Kidney glomerular epithelial cell (primary cell): ENCODE results near the gene SAT2.
"Not testable (repeated sequence)": the region's sequence is repeated elsewhere in the genome, so short reads cannot be mapped to it uniquely, and the experiment has no call there.

Experiments used
- DNase-seq: peaks from one replicate; lab custom pipeline; 2025; lab: John Stamatoyannopoulos, UW

SAT2 gene

DNA sequence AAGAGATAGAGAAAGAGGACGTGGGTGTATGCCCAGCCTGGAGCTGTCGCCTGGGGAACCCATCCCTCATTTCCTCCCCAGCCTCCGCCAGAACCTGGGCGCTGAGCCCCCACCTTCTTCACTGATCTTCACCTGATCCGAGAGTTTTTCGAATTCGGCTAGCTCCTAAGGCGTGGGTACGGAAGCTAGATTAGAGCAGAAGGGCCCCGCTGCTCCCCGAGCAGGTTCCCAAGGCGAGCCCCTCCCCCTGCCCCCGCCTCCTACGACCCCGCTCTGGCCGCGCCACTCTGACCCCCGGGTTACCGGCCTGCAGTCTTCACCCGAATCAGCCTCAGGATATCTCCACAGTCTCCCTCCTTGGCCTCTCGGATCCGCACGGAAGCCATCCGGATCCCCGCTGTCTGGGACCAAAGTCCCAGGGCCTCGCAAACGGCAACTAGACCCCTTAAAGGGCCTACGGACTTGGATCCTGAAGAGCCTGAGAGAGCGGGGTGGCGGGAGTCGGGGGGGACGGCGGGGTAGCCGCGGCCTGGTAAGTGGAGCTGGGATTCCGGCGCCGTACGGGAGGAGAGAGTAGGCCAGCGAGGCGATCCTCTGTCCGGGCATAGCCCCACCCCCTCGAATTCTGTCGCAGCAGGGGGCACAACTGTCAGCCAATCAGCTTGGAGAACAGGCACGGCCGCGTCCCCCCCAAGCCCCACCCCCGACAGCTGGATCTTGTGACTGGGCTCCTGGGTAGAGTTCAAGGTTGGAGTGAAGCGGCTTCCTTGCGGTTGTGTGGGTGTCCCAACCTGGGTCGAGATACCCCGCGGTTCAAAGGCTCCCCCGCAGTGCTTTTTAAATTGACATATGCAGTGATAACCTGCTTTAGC lies at the start of gene SAT2:
Gene SAT2 (minus strand): TSS at position 572 of the 872 bp plus-strand sequence. CDS start 186 bp downstream, at position 386.
- peak; percentile 78 for DNase-seq

DNA sequence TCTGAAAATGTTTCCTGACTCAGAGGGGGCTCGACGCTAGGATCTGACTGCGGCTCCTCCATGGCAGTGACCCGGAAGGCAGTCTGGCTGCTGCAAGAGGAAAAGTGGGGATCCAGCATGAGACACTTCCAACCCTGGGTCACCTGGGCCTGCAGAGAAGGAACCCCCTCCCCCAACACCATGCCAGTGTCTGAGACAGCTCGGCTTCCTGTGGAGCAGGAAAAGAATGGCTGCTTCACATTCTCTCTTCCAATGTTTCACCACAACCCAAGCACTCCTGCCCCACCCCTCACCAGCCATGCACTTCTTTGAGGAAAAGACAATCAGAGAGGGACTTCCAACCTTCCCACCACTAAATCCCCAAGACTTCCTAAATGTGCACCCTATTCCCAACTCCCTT lies 48.9 kb upstream of the SAT2 start:
- DNase-seq, result no peak

DNA sequence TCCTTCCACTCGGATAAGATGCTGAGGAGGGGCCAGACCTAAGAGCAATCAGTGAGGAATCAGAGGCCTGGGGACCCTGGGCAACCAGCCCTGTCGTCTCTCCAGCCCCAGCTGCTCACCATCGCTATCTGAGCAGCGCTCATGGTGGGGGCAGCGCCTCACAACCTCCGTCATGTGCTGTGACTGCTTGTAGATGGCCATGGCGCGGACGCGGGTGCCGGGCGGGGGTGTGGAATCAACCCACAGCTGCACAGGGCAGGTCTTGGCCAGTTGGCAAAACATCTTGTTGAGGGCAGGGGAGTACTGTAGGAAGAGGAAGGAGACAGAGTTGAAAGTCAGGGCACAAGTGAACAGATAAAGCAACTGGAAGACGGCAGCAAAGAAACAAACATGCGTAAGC lies 47.3 kb upstream of the SAT2 start:
- no peak for DNase-seq

DNA sequence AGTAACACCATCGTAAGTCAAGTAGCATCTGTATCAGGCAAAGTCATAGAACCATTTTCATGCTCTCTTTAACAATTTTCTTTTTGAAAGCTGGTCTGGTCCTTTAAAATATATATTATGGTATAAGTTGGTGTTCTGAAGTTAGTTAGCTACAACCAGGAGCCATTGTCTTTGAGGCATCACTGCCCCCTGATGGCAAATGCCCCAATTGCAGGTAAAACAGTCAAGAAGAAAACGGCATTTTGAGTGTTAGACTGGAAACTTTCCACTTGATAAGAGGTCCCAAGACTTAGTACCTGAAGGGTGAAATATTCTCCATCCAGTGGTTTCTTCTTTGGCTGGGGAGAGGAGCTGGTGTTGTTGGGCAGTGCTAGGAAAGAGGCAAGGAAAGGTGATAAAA lies 45.6 kb upstream of the SAT2 start:
- no peak for DNase-seq

GRCh38 chr17:7668482-7668881 lies 40.9 kb upstream of the SAT2 start:
- no peak for DNase-seq

GRCh38 chr17:7667656-7668406 lies 40.2 kb upstream of the SAT2 start:
- DNase-seq, result no peak

DNA sequence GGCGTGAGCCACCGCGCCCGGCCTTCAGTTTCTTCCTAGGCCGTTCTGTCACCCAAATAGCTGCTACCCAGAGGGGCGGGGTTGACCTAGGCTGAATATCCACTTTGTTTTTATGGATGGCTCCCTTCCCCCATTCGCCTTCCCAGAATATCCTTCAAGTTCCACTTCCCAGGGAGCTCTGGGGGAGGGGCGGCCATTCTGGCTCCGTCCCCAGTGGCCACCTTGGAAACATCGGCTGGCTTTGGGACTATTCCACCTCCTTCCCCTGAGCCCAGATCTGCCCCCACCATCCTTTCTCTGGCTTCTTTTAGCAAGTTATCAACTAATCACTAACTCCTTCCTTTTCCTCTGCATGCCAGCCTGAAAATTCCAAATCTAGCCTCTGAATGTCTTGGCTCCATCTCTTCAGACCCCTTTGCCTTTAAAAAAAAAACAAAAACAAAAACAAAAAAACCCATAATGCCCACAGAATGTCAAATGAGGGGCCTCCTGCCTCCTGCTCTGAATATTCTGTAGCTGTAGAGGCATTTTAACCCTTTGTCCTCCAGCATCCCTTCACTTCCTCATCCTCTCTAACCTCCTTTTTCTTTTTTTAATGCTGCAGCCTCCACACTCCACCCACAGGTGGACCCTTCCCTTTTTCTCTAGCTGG lies 29.5 kb upstream of the SAT2 start:
- no peak for DNase-seq

DNA sequence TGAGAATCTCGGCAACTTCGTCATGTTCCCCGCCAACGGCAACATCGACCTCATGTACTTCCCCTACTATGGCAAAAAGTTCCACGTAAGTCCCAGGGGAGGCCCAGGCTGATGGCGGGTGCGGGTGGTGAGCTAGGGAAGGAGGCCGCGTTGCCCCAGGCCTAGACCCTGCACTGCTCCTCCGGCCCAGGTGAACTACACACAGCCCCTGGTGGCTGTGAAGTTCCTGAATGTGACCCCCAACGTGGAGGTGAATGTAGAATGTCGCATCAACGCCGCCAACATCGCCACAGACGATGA lies 27.9 kb upstream of the SAT2 start:
- no peak for DNase-seq

DNA sequence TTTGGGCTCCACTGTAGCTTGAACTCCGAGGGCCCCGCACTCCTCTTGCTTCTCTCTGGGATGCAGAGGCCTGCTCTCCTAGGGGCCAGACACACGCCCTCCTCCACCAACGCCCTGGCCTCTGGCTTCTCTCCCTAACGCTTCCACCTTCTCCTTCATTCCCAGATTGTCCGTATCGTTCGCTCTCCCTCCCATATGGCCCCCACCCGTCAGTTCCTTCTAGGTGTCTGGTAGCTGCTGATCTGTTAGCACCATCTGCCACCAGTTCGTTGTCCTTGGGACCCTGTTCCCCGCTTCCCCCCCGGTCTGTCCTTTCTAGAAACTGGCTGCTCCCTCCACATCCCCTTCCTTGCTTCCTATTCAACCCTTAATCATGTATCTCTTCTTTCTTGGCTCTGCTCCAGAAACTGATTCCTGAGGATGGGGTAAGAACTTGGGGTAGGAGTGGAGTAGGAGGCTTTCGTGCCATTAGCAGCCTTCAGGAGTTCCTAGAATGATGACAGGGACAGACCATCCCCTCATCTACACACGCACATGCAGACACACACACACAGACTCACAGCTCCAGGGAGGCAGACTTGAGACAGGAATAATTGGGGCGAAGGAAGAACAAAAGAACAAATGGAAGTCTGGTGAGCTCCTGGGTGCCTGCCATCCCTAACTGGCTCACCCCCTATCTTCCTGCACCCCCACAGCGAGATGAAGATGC lies 27.4 kb upstream of the SAT2 start:
- no peak for DNase-seq

DNA sequence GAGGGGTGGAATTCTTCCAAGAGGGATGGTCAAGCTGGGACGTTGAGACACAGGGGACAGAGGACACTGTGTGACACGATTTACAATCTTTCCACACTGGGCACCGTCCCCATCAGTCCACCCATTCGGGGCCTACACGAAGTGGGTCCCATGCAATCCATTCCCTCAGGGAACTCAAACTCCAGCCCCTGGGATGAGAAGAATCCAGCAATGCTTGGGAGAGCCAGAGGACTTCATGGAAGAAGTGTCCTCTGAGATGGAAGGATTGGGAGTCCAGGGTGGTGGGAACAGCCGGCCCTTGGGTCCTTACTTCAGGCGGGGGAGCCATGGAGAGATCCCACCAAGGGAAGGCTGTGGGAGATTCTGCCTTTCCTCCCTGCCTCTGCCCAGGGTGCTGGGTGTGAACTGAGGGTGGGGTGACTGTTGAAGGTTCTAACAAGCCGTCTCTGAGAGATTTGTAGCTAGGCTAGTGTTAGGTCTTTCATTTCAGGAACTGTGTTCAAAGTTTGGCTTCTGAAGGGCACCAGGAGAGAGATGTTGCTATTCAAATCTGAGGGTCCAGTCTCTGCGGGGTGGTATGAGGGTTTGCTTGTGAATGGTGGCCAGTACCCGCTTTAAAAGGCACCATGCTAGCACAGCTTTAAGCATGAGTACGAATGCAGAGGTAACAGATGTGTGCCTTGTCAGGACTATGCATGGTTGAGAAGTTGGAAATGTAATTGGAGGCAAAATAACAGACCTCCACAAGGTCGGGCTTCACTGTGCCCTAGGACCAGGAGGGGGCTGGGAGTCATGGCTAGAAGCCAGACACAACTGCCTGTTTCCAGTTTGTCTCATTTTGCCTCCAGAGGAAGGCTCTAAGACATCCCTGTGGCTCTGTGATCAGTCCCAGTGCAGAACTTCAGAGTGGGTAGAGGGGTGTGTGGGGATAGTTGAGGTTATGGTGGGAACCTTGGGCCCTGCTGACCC lies 25.1 kb upstream of the SAT2 start:
- no peak for DNase-seq

DNA sequence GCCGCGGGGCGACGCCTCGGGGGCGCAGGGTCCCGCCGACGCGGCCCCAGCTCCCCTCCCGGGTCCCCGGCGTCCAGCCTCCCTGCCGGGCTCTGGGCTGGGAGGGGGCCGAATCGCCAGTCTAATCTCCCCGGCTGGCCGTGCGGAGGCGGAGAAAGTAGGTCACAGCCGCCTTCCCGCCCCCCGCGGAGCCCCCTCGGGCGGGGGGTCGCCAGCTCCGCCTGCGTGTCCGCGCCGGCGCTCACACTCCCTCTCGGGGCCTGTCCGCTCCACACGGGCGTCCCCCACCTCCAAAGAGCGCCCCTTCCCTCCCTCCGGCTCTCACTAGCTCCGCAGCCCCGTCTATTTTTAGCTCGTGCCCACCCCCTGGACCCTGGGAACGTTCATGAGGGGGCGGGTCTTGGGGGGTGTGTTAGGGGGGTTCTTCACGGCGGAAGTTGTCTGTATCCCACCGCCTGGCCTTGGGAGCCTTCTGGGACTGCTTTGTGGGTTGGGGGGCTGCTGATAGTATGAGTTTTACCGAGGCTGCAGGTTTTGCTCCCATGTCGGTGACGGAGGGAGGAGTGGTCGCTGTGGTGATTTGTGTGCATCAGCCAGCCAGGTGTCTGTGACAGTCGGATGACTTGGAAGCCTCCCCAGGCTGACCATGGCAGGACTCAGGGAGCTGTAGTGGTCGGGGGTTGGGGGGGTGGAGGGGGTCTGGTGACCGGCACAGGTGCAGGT lies 24.2 kb upstream of the SAT2 start:
- DNase-seq, result no peak

DNA sequence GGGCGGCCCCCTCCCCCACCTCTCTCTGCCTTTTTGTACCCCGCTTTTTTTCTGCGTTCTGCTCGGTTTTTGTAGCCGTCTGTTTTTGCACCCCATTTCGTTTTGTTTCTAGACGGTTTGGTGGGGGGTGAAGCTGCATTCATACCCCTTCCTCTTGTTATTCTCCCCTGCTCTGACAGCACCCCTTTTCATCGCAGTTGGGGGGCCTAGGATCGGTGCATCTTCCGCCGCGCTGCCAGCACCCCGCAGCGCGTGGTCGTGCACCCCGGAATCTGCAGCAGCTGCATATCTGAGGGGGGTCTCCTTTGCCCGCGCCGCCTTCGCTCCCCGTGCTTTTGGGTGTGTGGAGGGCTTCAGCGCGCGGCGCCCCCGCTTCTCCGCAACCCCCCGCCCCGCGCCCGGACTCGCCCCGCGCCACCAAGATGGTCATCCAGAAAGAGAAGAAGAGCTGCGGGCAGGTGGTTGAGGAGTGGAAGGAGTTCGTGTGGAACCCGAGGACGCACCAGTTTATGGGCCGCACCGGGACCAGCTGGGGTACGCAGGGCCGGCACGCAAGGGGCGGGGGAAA lies 23.6 kb upstream of the SAT2 start:
- no peak for DNase-seq

- no peak for DNase-seq
Observed at GRCh38 chr17:7650509-7651096, 23.0 kb upstream of the SAT2 start, which contains the start of gene ATP1B2. Gene ATP1B2, plus strand, starts transcription at chr17:7650926. Its CDS starts 593 bp downstream, at chr17:7651519.

- no peak for DNase-seq
Observed at GRCh38 chr17:7647018-7647417, 19.4 kb upstream of the SAT2 start.

DNA sequence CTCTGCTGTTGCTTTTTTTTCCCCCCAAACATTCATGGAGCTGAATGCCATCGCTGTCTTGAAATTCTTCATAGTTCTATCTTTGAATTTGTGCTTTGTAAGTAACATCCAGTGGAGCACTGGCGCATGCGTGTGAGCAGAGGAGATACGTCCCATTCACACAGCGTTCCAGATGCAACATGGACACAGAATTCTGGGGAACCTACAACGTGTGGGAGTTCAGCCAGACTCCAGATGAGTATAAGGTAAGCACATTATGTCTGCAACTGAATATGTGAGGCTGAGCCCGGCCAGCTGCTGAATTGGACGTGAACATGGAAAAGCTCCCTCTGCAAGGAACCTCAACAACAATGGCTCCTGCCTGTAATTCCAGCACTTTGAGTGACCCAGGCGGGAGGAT lies 18.8 kb upstream of the SAT2 start:
- DNase-seq, result no peak

- no peak for DNase-seq
Observed at GRCh38 chr17:7644775-7645174, 17.2 kb upstream of the SAT2 start.

DNA sequence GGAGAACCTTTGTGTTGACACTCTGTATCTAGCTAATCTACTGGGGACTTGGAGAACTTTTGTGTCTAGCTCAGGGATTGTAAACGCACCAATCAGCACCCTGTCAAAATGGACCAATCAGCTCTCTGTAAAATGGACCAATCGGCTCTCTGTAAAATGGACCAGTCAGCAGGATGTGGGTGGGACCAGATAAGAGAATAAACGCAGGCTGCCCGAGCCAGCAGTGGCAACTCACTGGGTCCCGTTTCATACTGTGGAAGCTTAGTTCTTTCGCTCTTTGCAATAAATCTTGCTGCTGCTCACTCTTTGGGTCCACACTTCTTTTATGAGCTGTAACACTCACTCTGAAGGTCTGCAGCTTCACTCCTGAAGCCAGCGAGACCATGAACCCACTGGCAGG lies 14.0 kb upstream of the SAT2 start:
- DNase-seq, result not testable (repeated sequence)

- DNase-seq, result no peak
Observed at GRCh38 chr17:7640783-7641182, 13.2 kb upstream of the SAT2 start.

GRCh38 chr17:7636163-7636562 lies 8.5 kb upstream of the SAT2 start:
- no peak for DNase-seq

GRCh38 chr17:7634384-7634783 lies 6.8 kb upstream of the SAT2 start:
- no peak for DNase-seq
